Bone marrow (tissue), 2 donors: ENCODE data around the gene FAM151A.
"Not testable (repeated sequence)": the region's sequence is repeated elsewhere in the genome, so short reads cannot be mapped to it uniquely, and the experiment has no call there.

Experiments
- DNase-seq, 2 donors: peaks; one replicate each; lab custom pipeline; 2025; lab: John Stamatoyannopoulos, UW

FAM151A gene

GRCh38 chr1:54636461-54637446, 13.4 kb upstream of the FAM151A start:
- DNase-seq: not testable (repeated sequence)

GRCh38 chr1:54635804-54636203, 12.5 kb upstream of the FAM151A start:
- not testable (repeated sequence) for DNase-seq

GRCh38 chr1:54627196-54627595, 3.9 kb upstream of the FAM151A start:
- DNase-seq: no peak

DNA sequence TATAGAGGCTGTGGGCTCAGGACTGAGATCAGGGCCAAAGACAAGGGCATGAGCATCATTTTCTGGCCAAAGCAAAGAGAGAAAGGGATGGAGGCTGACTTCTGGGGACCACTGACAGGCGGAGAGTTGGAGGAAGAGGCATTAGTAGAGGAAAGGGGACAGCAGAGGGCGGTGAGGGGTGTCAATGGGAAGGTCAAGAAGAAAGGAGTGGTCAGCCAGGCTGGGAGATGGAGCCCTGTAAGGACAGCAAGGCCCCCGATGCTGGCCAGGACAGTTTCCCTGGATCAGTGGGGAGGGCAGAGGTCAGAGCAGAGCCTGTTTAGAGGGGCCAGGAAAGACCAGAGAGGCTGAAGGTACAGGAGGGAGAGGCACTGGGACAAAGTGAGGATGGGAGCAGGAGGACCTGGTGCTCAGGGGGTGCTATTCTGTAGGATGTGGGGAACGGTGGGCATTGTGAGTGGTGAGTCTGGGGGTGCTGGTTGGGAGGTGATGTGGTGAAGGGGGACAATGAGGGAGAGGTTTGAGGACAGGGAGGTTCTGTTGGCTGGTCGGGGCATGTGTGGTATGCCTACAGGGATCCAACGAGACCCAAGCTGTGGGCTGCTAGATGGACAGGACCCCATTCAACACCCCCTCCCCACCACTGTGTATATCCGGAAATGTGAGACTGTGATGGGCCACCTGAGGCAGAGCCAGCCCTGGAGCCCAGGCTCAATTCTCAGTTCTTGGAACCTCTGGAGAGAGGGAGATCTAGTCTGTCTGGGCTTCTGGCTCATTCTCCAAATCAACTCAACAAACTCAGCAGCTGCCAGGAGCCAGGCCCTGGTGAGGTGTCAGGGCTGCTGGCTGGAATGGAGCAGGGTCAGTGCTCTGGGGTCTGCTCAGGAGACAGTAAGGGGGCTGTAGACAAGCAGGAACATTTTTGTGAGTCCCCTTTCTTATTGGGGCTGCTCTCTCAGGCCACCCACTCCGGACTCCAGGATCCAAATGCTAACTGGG, 1.4 kb upstream of the FAM151A start:
- DNase-seq: no peak

- DNase-seq: no peak
These were observed 3.6 kb downstream of the FAM151A start for GRCh38 chr1:54619749-54620148.

DNA sequence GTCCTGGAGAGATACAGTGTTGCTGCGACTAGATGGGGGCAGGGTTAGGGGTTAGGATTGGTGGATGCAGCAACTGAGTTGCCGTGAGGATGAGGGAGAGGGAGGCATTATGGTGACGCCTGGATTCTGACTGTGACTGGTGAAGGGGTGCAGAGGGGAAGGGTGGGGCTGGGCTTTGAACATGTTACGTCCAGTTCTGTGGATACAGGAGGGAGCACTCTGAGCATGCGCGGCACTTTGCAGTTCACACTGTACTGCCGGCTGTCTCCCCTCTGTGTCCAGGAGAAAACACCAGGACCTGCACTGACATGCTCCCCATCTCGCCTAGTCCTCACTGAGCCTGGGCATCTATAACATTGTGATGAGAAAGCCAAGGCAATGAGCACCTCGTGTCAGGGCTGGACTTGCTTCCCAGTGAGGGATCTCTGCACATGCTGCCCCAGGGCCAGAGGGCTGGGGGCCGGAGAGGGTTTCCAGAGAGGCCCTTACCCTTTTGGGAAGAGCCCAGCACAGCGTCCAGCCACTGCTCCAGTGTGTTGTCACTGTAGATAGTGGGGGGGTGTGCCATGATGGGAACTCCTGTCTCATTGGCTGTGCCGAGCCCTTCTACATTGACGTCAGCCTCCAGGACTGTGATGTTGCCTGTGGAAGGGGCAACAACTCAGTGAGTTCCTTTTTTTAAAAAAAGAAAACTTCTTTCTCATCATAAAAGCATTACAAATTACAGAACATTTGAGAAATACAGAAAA, 7.6 kb downstream of the FAM151A start:
- DNase-seq: no peak

GRCh38 chr1:54614563-54614962, 8.8 kb downstream of the FAM151A start:
- no peak for DNase-seq

DNA sequence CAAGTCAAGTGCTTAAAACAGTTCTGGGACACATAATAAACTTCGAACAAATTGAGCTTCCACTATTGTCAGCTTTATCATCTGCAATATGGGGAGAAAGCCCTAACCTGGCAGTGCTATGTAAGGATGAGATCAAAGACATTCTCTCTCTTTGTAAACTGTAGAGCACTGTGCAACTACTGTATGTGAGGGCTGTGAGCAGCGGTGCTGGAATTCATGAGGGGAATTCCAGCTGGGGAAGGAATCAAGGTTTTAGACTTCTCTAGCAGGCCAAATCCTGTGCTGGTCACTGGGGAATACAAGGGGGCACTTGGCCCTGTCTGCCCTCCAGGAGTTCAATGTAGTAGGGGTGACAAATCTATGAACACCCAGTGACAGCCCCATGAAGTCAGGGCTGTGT, 9.3 kb downstream of the FAM151A start:
- no peak for DNase-seq

DNA sequence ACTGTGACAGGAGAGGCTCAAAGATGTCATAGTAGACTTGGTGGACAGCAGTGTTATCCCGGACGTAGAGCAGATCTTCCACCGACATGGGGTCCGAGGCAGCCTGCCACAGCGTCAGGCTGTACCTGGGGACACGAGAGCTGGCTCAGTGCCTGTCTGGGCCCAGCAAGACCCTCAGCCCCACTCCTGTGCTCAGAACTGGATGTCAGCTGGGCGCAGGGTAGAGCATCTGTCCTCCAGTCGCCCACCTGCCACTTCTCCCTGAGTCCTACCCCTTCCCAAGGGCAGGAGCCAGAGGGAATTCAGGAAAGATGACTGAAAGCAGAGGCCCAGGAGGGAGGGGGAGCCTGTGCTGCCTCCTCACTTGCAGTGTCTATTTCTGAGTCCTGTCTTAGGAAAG, 11.7 kb downstream of the FAM151A start:
- no peak for DNase-seq

DNA sequence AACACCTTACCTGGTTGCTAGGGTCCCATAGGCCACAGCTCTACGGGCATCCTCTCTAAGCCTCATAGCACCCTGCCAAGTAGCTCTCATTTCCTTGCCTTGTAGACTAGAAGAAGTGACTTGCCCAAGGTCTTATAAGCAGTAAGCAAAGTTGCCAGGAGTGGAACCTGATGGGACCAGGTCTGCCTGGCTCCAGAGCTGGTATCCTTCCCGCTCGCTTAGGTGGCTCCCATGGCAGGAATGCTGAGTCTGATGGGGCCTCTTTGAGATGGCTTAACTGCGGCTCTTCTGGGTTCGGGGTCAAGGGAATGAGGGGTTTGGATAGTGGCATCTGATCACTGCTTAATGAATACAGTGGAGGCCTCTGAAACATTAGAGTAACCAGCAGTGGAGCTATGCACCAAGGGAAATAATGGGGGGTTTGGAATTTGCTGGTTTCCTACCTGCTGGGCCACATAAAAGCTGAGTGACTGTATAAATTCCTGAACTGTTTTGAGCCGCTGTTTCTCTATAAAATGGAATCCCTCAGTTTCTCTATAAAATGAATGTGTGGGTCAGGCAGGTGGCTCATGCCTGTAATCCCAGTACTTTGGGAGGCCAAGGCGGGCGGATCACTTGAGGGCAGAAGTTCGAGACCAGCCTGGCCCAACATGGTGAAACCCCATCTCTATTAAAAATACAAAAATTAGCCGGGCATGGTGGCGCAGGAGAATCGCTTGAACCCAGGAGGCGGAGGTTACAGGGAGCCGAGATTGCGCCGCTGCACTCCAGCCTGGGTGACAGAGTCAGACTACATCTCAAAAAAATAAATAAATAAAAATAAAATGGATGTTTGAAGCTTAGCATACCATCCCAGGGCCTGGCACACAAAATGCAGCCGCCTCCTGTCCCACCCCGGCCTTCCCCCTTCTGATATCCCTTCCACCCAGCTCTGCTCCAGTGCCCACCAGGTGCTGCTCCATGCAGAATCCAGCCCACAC, 12.4 kb downstream of the FAM151A start:
- no peak for DNase-seq

- DNase-seq: no peak
These were observed 13.3 kb downstream of the FAM151A start for GRCh38 chr1:54610048-54610447.

DNA sequence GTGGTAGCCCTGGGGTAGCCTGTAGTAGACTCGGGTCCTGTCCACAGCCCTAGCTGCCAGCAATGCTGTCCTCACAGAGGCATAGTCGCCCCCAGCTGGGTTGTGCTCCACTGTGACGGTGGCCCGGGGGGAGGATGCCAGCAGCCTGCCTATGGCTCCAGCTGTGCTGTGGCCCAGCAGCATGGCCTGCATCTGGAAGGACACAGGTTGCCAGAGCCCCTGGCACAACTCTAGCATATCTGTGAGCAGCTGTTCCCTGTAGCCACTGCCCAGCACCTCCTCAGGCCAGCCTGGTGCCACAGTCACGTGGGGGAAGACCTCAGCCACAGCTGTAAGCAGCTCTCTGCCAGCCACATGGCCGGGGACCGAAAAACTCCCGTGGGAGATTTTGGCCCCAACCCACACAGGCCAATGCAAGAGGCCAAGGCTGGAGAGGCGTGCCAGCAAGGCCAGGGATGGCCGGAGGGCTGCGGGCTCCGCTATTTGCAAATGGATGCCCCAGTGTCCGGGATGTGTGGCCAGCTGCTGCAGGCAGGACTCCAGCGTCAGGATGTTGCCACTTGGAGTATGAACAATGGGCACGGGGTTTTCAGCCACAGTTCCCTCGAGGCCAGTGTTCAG, 13.9 kb downstream of the FAM151A start:
- no peak for DNase-seq

- DNase-seq: no peak
These were observed 14.6 kb downstream of the FAM151A start for GRCh38 chr1:54608566-54609230.

- no peak for DNase-seq
These were observed 15.3 kb downstream of the FAM151A start for GRCh38 chr1:54607821-54608565.

- DNase-seq: no peak
These were observed 16.4 kb downstream of the FAM151A start for GRCh38 chr1:54606990-54607325.

GRCh38 chr1:54606096-54606989, 17.0 kb downstream of the FAM151A start:
- DNase-seq: no peak

GRCh38 chr1:54604572-54605370, 18.6 kb downstream of the FAM151A start:
- DNase-seq: peak in 1 of 2 donors; percentile 93
